ENCODE measurements around the gene GIMAP5. TPM values are rescaled to one million over a fixed set of nuclear protein-coding genes. Genes with fewer than 3 reads are reported as not detected.

Gene GIMAP5
- total RNA-seq: 10 to 100 TPM; 35.9 to 55.0 TPM

GRCh38 chr7:150737265-150738055 is at the start of gene GIMAP5:
Gene GIMAP5 (plus strand): TSS chr7:150737418. CDS start chr7:150740885, 3,467 bp downstream.
- no peak for TF ChIP-seq CTCF (IDR thresholded peaks at IDR 0.05)
- no peaks in the 10 kb centered on the region for H3K9me3 ChIP-seq
- H3K4me1 ChIP-seq (ENCODE audit: control insufficient read depth in 1 of 2, low read depth in 2 of 2): no peaks in the 10 kb centered on the region
- H3K4me3 ChIP-seq: peak within 1 kb of the TSS; percentile 69
- no peak for ATAC-seq (ENCODE audit: insufficient number of reproducible peaks, low FRiP score, low read depth)
- no peaks in the 10 kb centered on the region for H3K27me3 ChIP-seq (replicated peaks; ENCODE audit: insufficient read depth)
- no peaks in the 10 kb centered on the region for H3K36me3 ChIP-seq
- no peak for DNase-seq (ENCODE audit: low spot score)
- peak within 1 kb of the TSS in 1 of 2 donors; percentile 48 for H3K27ac ChIP-seq

- DNase-seq (ENCODE audit: low spot score) (no peak), ATAC-seq (ENCODE audit: insufficient number of reproducible peaks, low FRiP score, low read depth) (no peak)
- no peak overlapping the region for H3K4me3 ChIP-seq
- TF ChIP-seq CTCF (IDR thresholded peaks at IDR 0.05): no peak
- no peaks in the 10 kb centered on the region for H3K4me1 ChIP-seq (ENCODE audit: control insufficient read depth in 1 of 2, low read depth in 2 of 2)
- no peaks in the 10 kb centered on the region for H3K27me3 ChIP-seq (replicated peaks; ENCODE audit: insufficient read depth)
- no peak overlapping the region for H3K27ac ChIP-seq
- no peaks in the 10 kb centered on the region for H3K9me3 ChIP-seq
- H3K36me3 ChIP-seq: no peaks in the 10 kb centered on the region
Observed at GRCh38 chr7:150688630-150689029, 48.6 kb upstream of the GIMAP5 start.

- no peak for TF ChIP-seq CTCF (IDR thresholded peaks at IDR 0.05)
- ATAC-seq (ENCODE audit: insufficient number of reproducible peaks, low FRiP score, low read depth) (no peak), DNase-seq (ENCODE audit: low spot score) (no peak)
- no peaks in the 10 kb centered on the region for H3K4me1 ChIP-seq (ENCODE audit: control insufficient read depth in 1 of 2, low read depth in 2 of 2)
- H3K27me3 ChIP-seq (replicated peaks; ENCODE audit: insufficient read depth): no peaks in the 10 kb centered on the region
- no peak overlapping the region for H3K27ac ChIP-seq
- no peak overlapping the region for H3K4me3 ChIP-seq
- H3K36me3 ChIP-seq: no peaks in the 10 kb centered on the region
- no peaks in the 10 kb centered on the region for H3K9me3 ChIP-seq
Observed at GRCh38 chr7:150695654-150696053, 41.6 kb upstream of the GIMAP5 start.

GRCh38 chr7:150703209-150703608 is 34.0 kb upstream of the GIMAP5 start:
- no peak overlapping the region for H3K27ac ChIP-seq
- TF ChIP-seq CTCF (IDR thresholded peaks at IDR 0.05): no peak
- ATAC-seq (ENCODE audit: insufficient number of reproducible peaks, low FRiP score, low read depth): no peak
- DNase-seq (ENCODE audit: low spot score): no peak
- H3K4me1 ChIP-seq (ENCODE audit: control insufficient read depth in 1 of 2, low read depth in 2 of 2): no peaks in the 10 kb centered on the region
- H3K9me3 ChIP-seq: peaks cover 19% of the 10 kb centered on the region
- no peaks in the 10 kb centered on the region for H3K36me3 ChIP-seq
- H3K4me3 ChIP-seq: no peak overlapping the region
- H3K27me3 ChIP-seq (replicated peaks; ENCODE audit: insufficient read depth): no peaks in the 10 kb centered on the region

- Histone ChIP-seq H3K27ac (no peak overlapping the region), H3K9me3 (no peaks in the 10 kb centered on the region), H3K27me3 (replicated peaks; ENCODE audit: insufficient read depth) (no peaks in the 10 kb centered on the region), H3K36me3 (no peaks in the 10 kb centered on the region), H3K4me1 (ENCODE audit: control insufficient read depth in 1 of 2, low read depth in 2 of 2) (peaks cover 0 to 4% of the 10 kb centered on the region in 2 donors), H3K4me3 (no peak overlapping the region)
- TF ChIP-seq CTCF (IDR thresholded peaks at IDR 0.05): no peak
- no peak for ATAC-seq (ENCODE audit: insufficient number of reproducible peaks, low FRiP score, low read depth)
- no peak for DNase-seq (ENCODE audit: low spot score)
Observed at GRCh38 chr7:150715293-150715692, 21.9 kb upstream of the GIMAP5 start.
